Endometrial microvascular endothelial cells (primary cell): ENCODE measurements around the gene MEOX2. TPM values are rescaled to one million over a fixed set of nuclear protein-coding genes. Genes with fewer than 3 reads are reported as not detected.

Experiments used
- in situ Hi-C: cut with HindIII; loops from 2 replicates; pipeline ENCODE4 v1.10.0; 2017; ENCODE audit warnings: low sequenced_read_pairs, low pct_unique_long_range_greater_than_20kb; ENCODE audit errors: inconsistent ontology term
- total RNA-seq: library from RNA; depleted of rRNA; stranded (reverse); fragments of >200 nt; gene quantifications from one replicate; pipeline ENCODE4 v1.2.3, GENCODE V29; 2015; ENCODE audit errors: inconsistent ontology term

Gene MEOX2
- total RNA-seq, 1 donor from 2014 or later, result not detected

DNA sequence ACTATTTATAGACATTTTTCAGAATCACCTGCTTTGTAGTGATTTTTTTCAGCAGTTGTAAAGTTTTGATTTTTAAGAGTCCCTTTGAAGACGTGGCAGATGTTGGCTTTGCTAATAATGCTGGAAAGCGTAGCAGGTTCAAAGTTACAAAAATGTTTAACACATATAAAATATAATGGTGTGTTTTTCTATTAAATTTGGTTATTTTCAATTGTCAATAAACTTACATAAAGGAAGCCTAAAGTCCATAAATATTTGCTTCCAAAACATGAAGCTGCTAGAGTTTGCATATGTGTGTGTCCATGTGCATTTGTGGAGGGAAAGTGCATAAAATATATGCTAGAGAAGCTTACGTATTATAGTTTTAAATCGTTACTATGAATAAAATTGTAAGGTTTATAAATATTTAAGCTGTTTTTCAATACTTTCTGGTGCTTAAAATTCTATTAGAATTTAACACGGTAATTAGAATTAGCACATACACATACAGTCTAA lies 3.7 kb downstream of the MEOX2 start:
- in situ Hi-C loops, result no loop called here

DNA sequence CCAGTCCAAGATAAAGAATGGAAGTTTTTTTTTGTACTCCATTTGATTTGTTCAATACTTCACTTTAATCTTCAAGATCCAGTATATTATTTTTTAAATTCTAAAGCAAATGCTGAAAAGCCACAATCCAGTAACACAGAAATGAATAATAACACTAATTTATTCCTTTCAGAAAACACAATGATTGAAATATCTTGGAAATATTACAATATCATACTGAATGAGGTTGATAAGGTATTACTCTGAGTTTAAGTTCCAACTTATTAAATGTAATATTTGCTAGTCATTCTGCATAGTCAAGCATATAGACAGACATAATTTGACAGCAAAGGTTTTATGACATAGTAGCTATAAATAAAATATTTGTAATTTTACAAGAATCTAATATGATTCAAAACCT lies 4.4 kb downstream of the MEOX2 start:
- in situ Hi-C loops, result no loop called here

- in situ Hi-C loops, result no loop called here
Measured at GRCh38 chr7:15681631-15682030, 4.9 kb downstream of the MEOX2 start.

DNA sequence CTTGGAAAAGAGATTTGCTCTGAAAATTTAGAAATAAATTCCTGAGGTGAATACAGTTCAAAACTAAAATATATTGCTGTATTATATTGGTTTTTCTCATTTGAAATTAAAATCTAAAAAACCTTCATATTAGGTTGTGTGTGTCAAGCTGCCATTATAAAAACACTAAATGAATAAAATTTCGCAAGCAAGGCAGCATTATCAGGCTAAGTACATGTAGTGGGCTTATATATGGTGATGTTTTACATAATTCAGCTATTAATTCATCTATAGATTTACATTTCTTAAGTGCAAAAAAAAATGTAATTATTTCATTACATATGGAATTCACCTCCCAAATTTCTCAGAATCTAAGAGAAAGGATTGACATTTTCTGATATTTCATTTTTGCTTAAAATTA lies 5.3 kb downstream of the MEOX2 start:
- in situ Hi-C loops, result no loop called here

- in situ Hi-C loops, result no loop called here
Measured at GRCh38 chr7:15680446-15680845, 6.0 kb downstream of the MEOX2 start.

GRCh38 chr7:15679306-15679705 lies 7.2 kb downstream of the MEOX2 start:
- in situ Hi-C loops, result no loop called here

- in situ Hi-C loops, result no loop called here
Measured at GRCh38 chr7:15678653-15679052, 7.8 kb downstream of the MEOX2 start.

DNA sequence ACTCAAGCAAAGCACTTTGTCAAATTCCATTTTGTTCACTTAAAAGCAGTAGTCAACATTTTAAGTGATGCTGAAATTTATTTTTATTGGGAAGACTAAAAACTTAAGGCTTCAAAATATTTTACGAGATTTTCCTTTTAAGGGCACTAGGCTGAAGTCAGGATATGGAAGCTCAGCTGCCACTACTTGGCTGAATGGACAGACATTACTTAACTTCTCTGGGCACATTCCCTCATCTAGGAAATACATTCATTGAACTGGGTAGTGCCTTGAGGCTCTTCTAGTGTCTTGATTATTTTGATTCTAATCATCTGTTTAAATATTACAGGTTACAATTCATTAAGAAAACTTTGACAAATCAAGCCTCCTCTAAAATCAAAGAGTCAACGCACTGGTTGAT lies 11.1 kb downstream of the MEOX2 start:
- in situ Hi-C loops, result no loop called here

DNA sequence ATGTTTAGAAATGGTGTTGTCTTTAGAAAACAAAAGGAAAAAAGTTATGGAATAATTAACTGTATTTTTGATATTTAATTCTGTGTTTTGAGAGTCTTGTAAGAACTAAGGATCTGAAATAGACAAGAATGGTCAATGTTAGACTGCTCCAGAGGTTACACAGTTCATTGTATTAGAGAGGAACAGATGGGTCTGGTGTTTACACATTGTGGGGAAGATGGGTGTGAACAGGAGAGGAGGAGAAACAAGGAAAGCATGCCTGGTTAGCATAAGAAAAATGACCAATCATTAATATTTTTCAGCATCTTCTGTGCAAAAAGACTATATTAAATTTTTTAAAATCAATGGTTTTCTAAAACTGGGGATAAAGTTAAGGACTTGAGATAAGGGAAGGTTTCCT lies 11.9 kb downstream of the MEOX2 start:
- in situ Hi-C loops, result no loop called here

- in situ Hi-C loops, result no loop called here
Measured at GRCh38 chr7:15669443-15670090, 16.9 kb downstream of the MEOX2 start.

DNA sequence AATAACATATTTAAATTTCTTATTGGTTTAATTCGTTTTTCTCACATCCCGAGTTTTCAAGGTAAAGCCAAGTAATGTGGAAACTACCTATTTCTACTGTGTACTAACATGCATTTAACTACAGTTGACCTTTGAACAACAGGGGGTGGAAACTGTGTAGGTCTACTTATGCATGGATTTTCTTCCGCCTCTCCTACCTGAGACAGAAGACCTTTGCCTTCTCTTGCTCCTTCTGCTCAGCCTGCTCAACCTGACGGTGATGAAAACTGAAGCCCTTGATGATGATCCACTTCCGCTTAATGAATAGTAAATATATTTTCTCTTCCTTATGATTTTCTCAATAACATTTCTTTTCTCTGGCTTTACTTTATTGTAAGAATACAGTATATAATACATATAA lies 18.5 kb downstream of the MEOX2 start:
- in situ Hi-C loops, result no loop called here

DNA sequence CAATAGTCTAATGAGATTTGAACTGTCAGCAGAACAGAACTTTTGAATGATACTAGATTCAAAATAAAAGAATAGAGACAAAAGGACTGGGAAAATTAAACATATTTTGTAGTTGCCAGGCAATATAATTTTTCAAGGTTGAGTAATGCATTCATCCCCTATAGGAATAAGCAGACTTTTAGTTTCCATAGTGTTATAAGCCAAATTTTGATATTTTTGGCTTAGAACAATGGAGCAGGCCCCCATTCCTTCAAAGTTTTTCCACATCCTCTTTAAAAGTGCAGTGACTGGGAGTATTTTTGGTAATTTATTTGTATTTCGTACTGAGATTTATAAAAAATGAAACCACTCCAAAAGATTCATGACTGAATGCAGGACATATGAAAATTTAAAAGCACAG lies 24.0 kb downstream of the MEOX2 start:
- in situ Hi-C loops, result no loop called here

GRCh38 chr7:15658247-15658646 lies 28.2 kb downstream of the MEOX2 start:
- in situ Hi-C loops, result no loop called here

DNA sequence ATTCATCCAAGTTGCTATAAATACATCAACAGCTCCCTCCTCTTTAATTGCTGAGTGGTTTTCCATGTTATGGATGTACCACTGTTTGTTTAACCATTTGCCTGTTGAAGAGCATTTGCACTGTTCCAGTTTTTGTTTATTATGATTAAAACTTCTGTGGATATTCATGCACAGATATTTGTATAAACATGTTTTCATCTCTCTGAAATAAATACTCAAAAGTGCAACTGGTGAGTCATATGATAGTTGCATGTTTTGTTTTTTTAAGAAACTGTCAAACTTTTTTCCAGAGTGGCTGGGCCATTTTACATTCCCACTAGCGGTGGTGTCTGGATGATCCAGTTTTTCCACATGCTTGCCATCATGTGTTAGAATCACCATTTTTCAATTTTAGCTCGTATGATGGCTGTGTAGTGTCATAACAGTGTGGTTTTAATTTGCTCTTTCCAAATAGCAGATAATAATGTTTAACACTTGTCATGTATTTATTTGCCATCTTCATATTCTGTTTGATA lies 33.6 kb downstream of the MEOX2 start:
- in situ Hi-C loops, result no loop called here

GRCh38 chr7:15651693-15652092 lies 34.8 kb downstream of the MEOX2 start:
- in situ Hi-C loops, result no loop called here

- in situ Hi-C loops, result no loop called here
Measured at GRCh38 chr7:15650787-15651186, 35.7 kb downstream of the MEOX2 start.

- in situ Hi-C loops, result no loop called here
Measured at GRCh38 chr7:15648461-15648961, 38.0 kb downstream of the MEOX2 start.

DNA sequence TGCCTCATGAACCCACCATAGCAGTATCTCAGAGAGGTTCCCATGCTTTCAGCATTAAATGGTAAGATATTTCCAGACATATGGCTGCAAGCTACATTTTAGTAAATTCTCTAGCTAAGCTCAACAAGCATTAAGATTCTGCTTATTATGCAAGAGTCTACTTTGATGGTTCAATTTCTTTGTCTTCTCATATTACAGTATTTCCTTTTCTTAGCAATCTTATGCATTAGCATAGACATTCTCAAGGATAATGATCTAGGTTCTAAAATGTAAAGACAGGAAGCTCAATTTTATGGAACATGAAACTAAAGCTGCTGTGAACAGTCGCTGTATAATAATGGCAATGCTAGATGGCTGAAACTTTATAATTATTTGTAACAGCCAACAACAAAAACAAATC lies 39.2 kb downstream of the MEOX2 start:
- in situ Hi-C loops, result no loop called here

DNA sequence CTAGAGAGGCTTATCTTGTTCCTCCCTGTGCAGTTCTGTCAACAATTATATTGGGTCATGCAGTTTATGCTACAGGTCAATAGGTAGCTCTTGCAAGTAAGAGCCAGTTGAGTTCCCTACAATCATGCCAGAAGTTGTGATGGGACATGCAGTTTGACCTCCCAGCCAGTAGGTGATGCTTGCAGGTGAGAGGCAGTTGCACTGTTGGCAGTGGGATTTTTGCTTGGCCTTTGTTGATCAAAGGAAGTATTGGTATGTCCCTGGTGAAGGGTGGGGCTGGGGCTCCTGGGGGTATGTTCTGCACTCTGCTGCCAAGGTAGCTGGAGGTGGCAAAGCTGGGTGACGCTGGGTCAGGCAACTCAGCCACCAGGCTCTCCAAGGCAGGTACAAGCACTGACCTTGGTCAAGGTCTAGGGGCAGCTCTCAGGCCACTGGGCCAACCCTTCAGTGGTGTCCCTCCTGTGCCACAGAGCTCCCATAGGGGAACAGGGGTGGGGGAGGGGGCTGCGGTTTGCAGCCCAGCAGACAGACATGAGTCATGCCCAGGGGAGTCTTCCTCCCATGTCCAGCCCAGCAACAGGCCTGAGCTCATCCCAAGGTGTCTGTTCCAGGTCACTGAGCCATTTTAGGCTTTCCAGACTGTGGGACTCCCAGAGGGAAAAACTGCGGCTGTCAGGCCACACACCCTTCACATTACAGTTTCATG lies 43.3 kb downstream of the MEOX2 start:
- in situ Hi-C loops, result no loop called here

DNA sequence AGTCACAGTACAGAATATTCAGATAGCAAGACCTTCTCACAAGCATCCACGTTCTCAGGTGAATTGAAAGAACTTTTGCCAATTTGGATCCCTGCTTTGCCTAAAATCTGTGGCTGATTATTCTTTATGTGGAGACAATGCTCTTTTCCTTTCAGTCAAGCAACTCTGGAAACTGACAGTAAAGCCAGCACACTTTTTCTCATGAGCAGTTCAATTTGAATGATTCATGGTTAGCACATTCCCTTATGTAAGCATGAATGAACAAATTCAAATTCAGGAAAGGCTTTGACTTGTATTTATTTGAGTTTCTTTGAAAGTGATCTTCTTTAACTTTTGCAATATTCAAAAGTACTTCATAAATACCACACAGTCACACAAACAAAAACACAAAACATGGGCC lies 57.6 kb downstream of the MEOX2 start:
- in situ Hi-C loops, result no loop called here
